D721Med (cell line): ENCODE data around the gene KCNIP1.

ENCODE experiments used
- DNase-seq: peaks from one replicate; pipeline ENCODE4 v3.0.0; 2011; ENCODE audit warnings: low spot score; ENCODE audit not compliant: insufficient read length
- FAIRE-seq: peaks from 2 replicates; lab custom pipeline; 2011; peaks lifted over from hg19 to GRCh38; lab: Jason Lieb, UNC
- CTCF ChIP-seq: IDR thresholded peaks from 2 replicates; pipeline ENCODE4 v1.5.1; 2012; ENCODE audit warnings: mild to moderate bottlenecking, control low read depth; ENCODE audit not compliant: insufficient read depth; ENCODE audit errors: missing control alignments

KCNIP1 gene

DNA sequence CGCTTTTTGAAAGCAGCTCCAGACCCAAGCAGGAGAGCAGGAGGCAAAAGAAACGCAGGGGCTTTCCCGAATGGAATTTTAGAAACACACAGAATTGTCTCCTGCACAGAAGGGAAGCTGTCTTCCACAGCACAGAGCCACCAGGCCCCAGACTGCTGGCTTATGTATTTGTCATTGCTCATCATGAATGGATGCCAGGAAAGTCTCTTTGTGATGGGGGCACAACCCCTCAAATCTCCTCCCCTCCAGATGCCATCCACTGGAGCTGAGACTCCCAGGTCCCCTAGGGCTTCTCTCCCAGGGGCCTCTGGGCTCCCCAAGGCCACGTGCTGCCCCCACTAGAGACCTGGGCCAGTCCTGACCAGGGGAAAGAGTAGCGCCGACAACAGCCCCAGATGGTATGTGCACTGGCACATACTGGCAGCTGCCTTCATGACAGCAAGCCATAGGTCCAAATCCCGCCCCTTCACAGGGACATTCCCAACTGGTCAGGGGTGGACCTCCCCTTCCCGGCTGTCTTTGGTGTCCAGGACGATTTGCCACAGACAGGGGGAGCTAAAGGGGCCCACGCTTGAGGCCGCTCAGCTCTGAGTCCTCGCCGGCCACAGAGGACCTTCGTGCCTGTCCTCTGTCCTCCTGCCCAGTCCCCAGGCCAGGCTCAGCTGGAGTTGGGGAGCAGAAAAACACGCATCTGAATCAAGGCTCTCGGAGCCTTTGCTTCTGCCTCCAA is 127.8 kb downstream of the KCNIP1 start:
- FAIRE-seq, result no peak

DNA sequence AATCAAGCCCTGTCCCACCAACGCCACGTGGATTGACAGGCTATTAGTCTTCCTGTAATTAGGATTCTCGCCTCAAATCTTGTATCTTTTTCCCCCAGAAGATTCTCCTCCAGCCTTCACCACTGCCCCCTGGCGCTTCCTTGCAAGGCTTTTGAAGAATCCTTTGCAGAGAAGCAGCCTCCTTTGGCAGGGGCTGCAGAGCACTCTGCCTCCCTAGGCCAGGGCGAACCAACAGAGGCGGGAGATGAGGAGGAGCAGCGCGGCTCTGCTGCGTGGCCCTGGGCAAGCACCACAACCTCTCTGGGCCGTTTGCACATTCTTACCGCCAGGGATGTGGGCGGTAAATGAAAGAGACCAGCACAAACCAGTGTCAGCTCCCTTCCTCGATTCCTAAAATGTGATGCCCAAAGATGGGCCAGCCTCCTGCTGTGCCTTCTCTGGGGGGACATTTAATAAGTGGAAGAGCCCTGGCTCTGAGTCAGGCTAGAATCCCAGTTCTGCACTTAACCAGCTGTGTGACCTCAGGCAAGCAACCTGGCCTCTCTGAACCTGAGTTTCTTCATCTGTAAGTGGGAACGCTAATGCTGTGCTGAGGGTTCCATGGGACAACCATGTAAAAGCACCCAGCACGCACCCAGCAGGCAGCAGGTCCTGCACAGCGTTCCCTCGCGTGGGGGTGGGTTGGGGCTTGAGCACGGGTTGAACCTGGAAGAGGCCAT is 128.6 kb downstream of the KCNIP1 start:
- no peak for FAIRE-seq
- peak; percentile 9 for TF ChIP-seq CTCF
- no peak for DNase-seq

More for the DNA sequence above, 127.8 kb downstream of the KCNIP1 start:
- TF ChIP-seq CTCF, result peak; percentile 15
- DNase-seq, result no peak

DNA sequence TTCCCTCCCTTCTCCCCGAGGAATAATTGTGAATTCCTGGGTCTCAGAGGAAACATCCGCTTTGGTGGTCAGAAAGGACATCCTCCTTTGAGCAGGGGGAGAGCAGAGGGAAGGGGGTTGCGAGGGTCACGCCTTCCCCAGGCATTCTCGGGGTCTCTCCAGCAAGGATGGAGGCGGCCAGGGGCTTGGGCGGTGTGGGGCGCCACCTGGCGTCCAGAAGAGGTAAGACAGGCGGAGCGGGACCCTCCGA is 129.1 kb downstream of the KCNIP1 start:
- peak; percentile 77 for TF ChIP-seq CTCF
- DNase-seq (peak; percentile 53), FAIRE-seq (no peak)

DNA sequence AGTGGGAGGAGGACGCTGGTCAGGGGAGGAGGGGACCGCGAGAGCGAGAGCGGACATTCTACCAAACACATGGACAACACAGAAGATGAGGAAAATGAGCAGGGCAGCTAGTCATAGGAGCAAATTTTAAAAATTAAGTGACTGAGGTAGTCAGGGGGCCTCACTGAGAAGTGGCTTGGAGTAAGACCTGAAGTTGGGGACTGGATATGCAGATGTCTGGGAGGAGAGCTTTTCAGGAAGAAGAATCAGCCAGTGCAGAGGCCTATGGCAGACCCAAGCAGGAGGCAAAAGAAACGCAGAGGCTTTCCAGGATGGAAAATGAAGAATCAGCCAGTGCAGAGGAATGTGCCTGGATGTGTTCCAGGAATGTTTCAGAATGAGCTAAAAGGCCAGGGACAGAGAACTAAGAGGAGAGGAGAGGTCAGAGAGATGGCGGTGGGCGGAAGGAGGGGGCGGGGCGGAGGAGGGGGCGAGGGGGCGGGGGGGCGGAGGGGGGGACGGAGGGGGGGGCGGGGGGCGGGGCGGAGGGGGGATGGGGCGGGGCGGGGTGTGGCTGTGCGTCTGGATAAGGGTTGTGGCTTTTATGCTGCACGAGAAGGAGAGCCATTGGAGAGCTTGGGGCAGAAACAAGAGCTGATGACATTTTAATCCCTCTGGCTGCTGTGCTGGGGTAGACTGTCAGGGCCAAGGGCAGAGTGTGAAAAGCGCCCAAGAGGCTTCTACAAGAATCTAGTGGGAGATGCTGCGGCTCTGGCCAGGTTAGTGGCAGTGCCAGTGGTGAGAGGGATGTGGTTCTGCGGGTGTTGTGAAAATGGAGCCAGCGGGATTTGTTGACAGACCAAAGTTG is 129.6 kb downstream of the KCNIP1 start:
- no peak for FAIRE-seq
- DNase-seq, result no peak
- no peak for TF ChIP-seq CTCF

- DNase-seq, result no peak
- FAIRE-seq, result no peak
- TF ChIP-seq CTCF, result no peak
These were observed 130.6 kb downstream of the KCNIP1 start for GRCh38 chr5:170634256-170634990.

DNA sequence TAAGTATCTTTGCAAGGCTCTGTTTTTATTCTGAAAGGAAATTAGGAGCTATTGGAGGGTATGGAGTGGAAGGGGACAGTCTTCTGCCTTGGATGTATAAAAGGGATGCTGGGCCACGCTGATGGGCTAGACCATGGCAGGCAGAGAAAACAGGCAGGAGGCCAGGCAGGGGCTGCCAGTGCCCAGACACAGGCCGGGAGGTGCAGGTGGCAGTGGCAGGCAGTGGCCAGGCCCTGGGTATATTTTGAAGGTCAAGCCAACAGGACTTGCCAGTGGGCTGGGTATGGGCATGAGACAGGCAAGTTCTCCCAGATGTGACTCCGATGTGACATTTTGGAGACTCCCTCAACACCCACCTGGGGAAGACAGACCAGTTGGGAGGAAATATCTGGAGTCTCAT is 131.9 kb downstream of the KCNIP1 start:
- FAIRE-seq (no peak), DNase-seq (no peak)
- TF ChIP-seq CTCF, result no peak
